ENCODE measurements around the gene TTC33.
"Not testable (repeated sequence)": the region's sequence is repeated elsewhere in the genome, so short reads cannot be mapped to it uniquely, and the experiment has no call there.

Gene TTC33

GRCh38 chr5:40755407-40756365, at the start of gene TTC33:
Gene TTC33, minus strand, starts transcription at chr5:40755961. Its CDS starts 8,943 bp downstream, at chr5:40747018.
- DNase-seq: peak; percentile 93

GRCh38 chr5:40801771-40802562, 46.2 kb upstream of the TTC33 start:
- DNase-seq: no peak

DNA sequence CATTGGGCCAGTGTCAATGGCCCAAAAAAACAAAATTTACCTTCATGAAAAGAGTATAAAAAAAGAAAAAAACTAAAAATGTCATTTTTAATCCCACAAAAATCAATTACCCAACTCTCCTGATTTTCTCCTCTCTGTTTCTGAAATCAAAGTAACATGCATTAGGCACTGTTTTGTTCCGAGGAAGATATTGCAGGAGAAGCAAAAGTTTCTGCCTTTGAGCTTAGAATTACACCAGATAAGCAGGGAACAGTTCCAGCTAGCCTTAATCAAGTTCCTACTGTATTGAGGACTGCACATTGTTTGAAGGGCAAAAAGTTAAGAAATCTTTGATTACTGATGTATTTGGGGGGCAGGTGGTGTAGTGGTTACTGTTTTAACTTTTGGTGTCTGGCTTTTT, 43.5 kb upstream of the TTC33 start:
- DNase-seq: no peak

GRCh38 chr5:40798801-40799210, 43.0 kb upstream of the TTC33 start:
- no peak for DNase-seq

- peak; percentile 92 for DNase-seq
These were observed 42.4 kb upstream of the TTC33 start, which contains the start of gene PRKAA1 for GRCh38 chr5:40798012-40798800. Gene PRKAA1, minus strand, starts transcription at chr5:40798374. Its CDS starts 185 bp downstream, at chr5:40798189.

DNA sequence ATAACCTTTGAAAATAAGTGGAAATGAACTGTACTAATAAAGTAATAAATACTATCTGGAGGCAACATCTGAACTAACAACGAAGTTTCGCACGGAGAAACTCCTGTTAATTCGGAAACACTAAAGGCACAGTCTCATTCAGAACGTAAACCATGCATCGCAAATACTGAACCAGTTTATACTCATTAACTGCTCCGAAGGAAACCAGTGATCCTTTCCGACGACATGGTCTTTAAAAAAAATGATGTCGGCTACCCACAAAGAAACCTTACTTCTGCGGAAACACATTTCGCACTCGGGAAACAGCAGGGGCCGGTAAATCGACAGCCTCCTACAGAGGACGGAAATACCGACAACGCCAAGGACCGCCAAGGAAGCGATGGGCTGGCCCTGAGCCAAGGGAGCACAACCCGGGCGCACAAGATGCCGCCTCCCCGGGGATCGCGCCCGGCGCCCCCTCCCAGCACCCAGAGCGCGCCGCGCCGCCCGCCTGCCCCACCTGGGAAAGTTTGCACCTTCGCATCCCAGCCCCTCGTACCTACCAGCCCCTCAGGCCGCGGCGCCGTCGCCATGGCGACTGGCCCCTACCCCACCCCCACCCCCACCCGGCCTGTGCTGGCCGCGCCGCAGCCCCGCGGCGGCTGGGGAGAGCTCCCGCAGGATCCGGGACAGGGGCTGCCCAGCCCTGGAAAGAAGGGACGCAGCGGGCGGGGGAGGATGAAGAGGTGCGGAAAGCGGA, 41.7 kb upstream of the TTC33 start:
- DNase-seq: peak; percentile 81

DNA sequence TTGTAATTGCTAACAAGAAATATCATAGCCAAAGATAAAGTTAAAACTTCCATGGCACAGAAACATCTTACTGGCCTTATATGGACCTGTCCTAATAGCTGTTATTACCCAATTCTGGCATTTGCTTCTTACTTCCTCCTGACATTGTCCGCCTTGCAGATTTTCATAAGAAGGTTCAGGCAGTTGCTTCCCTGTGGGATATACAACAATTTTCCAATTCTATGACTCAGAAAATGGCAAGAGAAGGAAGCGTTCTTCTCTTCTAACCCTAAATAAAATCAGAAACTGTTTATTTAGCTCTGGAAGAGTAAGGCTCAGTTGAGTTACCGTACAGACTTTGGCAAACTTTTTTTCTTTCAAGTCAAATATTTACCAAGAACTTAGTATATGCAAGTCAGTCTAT, 40.7 kb upstream of the TTC33 start:
- no peak for DNase-seq

DNA sequence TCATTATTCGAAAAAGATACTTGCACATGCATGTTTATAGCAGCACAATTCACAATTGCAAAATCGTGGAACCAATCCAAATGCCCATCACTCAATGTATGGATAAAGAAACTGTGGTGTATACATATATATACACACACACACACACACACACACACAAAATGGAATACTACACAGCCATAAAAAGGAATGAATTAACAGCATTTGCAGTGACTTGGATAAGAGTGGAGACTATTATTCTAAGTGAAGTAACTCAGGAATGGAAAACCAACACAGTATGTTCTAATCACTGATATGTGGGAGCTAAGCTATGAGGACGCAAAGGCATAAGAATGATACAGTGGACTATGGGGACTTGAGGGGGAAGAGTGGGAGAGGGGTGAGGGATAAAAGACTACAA, 39.1 kb upstream of the TTC33 start:
- not testable (repeated sequence) for DNase-seq

- DNase-seq: not testable (repeated sequence)
These were observed 38.6 kb upstream of the TTC33 start for GRCh38 chr5:40794340-40794739.

GRCh38 chr5:40792691-40793090, 36.9 kb upstream of the TTC33 start:
- not testable (repeated sequence) for DNase-seq

DNA sequence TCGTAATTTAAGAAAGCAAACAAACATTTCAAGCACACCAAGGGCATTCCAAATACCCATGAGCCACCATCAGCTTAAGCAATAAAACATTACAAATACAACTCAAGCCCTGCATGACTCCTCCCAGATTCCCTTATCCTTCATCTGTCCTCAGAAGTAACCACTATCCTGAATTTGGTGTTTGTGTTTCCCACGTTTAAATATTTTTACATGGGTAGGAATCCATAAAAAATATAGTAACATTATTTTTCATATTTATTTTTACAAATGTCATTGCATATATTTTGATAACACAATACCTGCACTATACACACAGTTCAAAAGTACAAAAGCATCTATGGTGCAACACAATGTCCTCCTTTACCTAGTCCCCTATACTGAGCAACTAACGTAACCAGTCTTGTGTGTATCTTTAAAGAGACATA, 36.0 kb upstream of the TTC33 start:
- DNase-seq: no peak

GRCh38 chr5:40790947-40791593, 35.3 kb upstream of the TTC33 start:
- DNase-seq: no peak

DNA sequence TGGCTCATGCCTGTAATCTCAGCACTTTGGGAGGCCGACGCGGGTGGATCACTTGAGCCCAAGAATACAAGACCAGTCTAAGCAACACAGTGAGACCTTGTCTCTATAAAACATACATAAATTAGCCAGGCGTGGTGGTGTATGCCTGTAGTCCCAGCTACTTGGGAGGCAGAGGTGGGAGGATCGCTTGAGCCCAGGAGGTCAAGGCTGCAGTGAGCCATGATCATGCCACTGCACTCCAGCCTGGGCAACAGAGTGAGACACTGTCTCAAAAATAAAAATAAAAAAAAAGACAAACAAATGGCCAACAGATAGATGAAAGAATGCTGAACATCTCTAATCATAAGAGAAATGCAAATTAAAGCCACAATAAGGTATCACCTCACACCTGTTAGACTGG, 33.2 kb upstream of the TTC33 start:
- DNase-seq: not testable (repeated sequence)

DNA sequence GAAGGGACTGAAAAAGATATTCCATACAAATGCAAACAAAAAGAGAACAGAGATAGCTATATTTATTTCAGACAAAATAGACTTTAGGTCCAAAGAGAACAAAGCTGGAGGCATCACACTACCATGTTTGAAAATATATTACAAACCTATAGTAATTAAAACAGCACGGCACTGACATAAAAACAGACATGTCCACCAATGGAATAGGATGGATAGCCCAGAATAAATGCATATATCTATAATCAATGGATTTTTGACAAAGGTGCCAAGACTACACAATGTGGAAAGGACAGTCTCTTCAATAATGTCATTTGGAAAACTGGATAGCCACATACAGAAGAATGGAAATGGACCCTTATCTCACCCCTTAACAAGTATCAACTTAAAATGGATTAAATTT, 32.2 kb upstream of the TTC33 start:
- DNase-seq: no peak

GRCh38 chr5:40786664-40787063, 30.9 kb upstream of the TTC33 start:
- DNase-seq: not testable (repeated sequence)

DNA sequence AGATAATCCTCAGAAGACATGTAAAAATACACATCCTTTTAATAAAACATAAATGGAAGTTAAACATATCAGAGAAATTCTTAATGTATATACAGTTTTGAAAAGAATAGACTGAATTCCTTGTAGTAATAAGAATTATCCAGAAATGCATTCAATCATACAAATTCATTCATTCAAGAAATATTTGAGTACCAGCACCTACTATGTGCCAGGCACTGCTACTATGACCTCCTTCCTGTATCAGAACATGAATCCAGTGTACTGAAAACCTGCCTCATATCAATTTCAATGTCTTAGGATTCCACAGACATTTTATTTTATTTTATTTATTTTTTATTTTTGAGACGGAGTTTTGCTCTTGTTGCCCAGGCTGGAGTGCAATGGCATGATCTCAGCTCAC, 29.2 kb upstream of the TTC33 start:
- no peak for DNase-seq

GRCh38 chr5:40784027-40784653, 28.4 kb upstream of the TTC33 start:
- DNase-seq: no peak

GRCh38 chr5:40781843-40782409, 26.2 kb upstream of the TTC33 start:
- DNase-seq: no peak

DNA sequence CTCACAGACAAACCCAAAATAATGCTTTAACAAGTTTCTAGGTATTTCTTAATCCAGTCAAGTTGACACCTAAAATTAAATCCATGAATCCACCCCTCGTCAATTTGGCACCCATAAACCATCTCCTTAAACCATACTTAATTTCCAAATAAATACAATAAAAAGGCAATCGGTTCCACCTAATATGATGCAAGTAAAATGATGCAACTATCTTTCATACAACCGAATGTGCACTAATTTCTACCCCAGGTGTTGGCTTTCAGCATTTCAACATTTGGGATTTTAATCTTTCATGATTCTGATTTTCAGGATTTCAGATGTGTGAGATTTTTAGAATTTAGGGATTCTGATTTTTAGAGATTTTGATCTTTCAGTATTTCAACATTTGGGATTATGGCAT, 25.1 kb upstream of the TTC33 start:
- DNase-seq: no peak

GRCh38 chr5:40780199-40780598, 24.4 kb upstream of the TTC33 start:
- no peak for DNase-seq

DNA sequence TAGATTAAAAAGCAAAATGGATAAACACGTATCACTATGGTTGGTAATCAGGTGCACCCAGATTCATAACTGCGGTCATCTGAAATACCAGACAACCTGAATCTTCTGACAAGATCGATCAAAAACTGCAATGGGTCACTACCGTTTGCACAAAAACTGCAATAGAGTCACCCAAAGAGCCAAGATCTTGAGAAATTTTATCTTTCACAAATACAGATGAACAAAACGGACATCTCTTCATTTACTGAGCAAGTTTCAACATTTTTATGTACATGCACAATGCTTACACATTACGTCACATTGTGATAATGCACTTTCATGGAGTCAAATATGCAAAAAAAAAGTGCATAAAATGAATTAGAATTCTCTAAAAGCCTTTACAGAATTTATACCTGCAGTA, 23.8 kb upstream of the TTC33 start:
- no peak for DNase-seq

Measured in activated T-cell treated with anti-CD3 and anti-CD28 coated beads, Interleukin-2, amount 50 U/mL, for 1 hour (primary cell).